IMR-90 (cell line): ENCODE results near the gene LIAS.

Source experiments
- BHLHE40 ChIP-seq: fragments of 150-350 bp; IDR thresholded peaks from 2 replicates; pipeline ENCODE4 v1.6.1; 2016; ENCODE audit warnings: mild to moderate bottlenecking, low read depth, low read length
- CHD1 ChIP-seq: IDR thresholded peaks from 2 replicates; pipeline ENCODE4 v1.6.1; 2012; ENCODE audit warnings: low read depth, low read length, improper control_type of control experiment
- ELK1 ChIP-seq: fragments of 150-350 bp; IDR thresholded peaks from 2 replicates; pipeline ENCODE4 v1.6.1; 2016; ENCODE audit warnings: low read depth, mild to moderate bottlenecking, low read length, moderate library complexity, borderline replicate concordance
- MAZ ChIP-seq: IDR thresholded peaks from 2 replicates; pipeline ENCODE4 v1.6.1; 2012; ENCODE audit warnings: low read depth, mild to moderate bottlenecking, low read length, improper control_type of control experiment, moderate library complexity, borderline replicate concordance
- MXI1 ChIP-seq: IDR thresholded peaks from 2 replicates; pipeline ENCODE4 v1.6.1; 2012; ENCODE audit warnings: low read depth, mild to moderate bottlenecking, low read length, moderate library complexity, borderline replicate concordance
- POLR2A ChIP-seq: IDR thresholded peaks from 2 replicates; pipeline ENCODE4 v1.6.1; 2012; ENCODE audit warnings: mild to moderate bottlenecking, low read depth, low read length
- RAD21 ChIP-seq: IDR thresholded peaks from 2 replicates; pipeline ENCODE4 v1.6.1; 2012; ENCODE audit warnings: low read length, improper control_type of control experiment
- RCOR1 ChIP-seq: IDR thresholded peaks from 2 replicates; pipeline ENCODE4 v1.6.1; 2012; ENCODE audit warnings: mild to moderate bottlenecking, low read length, improper control_type of control experiment; ENCODE audit not compliant: insufficient replicate concordance
- TF ChIP-seq, protein P1 (sequence below): conservative IDR thresholded peaks from 2 replicates; pipeline ENCODE4 v1.5.1; 2012; ENCODE audit warnings: mild to moderate bottlenecking, low read depth, low read length, improper control_type of control experiment
- TF ChIP-seq, protein P2 (sequence below): fragments of 150-350 bp; IDR thresholded peaks from 2 replicates; pipeline ENCODE4 v1.6.1; 2017; ENCODE audit warnings: mild to moderate bottlenecking, antibody characterized with exemption, low read length, low read depth

GRCh38 chr4:39467464-39467863 lies 8.6 kb downstream of the LIAS start:
- TF ChIP-seq, protein P1, sequence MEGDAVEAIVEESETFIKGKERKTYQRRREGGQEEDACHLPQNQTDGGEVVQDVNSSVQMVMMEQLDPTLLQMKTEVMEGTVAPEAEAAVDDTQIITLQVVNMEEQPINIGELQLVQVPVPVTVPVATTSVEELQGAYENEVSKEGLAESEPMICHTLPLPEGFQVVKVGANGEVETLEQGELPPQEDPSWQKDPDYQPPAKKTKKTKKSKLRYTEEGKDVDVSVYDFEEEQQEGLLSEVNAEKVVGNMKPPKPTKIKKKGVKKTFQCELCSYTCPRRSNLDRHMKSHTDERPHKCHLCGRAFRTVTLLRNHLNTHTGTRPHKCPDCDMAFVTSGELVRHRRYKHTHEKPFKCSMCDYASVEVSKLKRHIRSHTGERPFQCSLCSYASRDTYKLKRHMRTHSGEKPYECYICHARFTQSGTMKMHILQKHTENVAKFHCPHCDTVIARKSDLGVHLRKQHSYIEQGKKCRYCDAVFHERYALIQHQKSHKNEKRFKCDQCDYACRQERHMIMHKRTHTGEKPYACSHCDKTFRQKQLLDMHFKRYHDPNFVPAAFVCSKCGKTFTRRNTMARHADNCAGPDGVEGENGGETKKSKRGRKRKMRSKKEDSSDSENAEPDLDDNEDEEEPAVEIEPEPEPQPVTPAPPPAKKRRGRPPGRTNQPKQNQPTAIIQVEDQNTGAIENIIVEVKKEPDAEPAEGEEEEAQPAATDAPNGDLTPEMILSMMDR: no peak
- no peak for TF ChIP-seq POLR2A
- no peak for TF ChIP-seq RAD21
- no peak for TF ChIP-seq MXI1
- TF ChIP-seq, protein P2, sequence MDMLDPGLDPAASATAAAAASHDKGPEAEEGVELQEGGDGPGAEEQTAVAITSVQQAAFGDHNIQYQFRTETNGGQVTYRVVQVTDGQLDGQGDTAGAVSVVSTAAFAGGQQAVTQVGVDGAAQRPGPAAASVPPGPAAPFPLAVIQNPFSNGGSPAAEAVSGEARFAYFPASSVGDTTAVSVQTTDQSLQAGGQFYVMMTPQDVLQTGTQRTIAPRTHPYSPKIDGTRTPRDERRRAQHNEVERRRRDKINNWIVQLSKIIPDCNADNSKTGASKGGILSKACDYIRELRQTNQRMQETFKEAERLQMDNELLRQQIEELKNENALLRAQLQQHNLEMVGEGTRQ: no peak
- TF ChIP-seq RCOR1: no peak
- no peak for TF ChIP-seq BHLHE40
- no peak for TF ChIP-seq CHD1
- TF ChIP-seq ELK1: no peak
- no peak for TF ChIP-seq MAZ
